Hippocampal formation (tissue), 2 donors: ENCODE data around the gene GPR78.
A peak's percentile ranks its signal among the peaks of the same experiment; 100 is the strongest.

Experiments used
- DNase-seq, 2 donors: peaks; one replicate each; lab custom pipeline; 2025; lab: John Stamatoyannopoulos, UW

GPR78 gene, protein sequence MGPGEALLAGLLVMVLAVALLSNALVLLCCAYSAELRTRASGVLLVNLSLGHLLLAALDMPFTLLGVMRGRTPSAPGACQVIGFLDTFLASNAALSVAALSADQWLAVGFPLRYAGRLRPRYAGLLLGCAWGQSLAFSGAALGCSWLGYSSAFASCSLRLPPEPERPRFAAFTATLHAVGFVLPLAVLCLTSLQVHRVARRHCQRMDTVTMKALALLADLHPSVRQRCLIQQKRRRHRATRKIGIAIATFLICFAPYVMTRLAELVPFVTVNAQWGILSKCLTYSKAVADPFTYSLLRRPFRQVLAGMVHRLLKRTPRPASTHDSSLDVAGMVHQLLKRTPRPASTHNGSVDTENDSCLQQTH

GRCh38 chr4:8580321-8581093, at the start of gene GPR78:
TSS of gene GPR78 (plus strand) at chr4:8580392. CDS start at chr4:8580983, 591 bp downstream.
- no peak for DNase-seq

DNA sequence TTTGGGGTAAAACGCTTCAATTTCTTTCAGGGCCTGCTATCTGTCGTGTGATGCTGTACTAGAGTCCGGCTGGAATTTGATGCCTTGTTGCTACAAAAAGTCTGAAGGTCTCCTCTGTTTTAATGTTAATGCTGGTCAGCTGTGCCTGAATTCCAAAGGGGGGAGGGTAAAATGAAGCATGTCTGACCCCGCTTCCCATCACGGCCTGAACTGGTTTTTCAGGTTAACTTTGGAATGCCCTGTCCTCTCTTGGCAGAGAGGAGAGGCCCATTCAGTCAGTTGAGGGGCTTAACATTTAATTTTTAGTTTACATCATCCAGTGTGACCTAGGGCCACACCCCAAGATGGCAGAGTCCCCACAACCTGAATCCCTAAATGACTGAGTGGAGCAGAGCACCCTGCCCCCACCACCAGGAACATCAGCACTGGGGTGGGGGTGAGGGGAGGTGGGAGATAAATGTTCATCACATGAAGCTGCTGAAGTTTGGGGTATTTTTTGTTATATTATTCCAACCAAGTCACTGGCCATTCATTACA, 47.9 kb upstream of the GPR78 start:
- no peak for DNase-seq

GRCh38 chr4:8533274-8533865, 46.8 kb upstream of the GPR78 start:
- DNase-seq = no peak

- no peak for DNase-seq
Observed at GRCh38 chr4:8534129-8534528, 46.1 kb upstream of the GPR78 start.

DNA sequence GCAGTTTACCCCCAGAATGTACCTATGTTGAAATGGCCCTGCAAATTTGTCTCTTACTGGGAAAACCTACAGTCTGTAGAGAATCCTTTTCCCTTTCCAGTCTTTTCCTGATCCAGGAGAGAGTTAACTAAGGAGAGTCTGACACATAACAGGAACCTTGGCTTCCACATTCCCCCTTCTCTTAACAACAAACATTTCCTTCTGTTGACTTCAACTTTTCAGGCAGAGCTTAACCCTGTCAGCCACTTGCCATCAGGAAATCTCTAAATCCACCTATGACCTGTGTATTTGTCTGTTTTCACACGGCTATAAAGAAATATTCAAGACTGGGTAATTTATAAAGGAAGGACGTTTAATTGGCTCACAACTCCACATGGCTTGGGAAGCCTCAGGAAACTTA, 45.6 kb upstream of the GPR78 start:
- no peak for DNase-seq

DNA sequence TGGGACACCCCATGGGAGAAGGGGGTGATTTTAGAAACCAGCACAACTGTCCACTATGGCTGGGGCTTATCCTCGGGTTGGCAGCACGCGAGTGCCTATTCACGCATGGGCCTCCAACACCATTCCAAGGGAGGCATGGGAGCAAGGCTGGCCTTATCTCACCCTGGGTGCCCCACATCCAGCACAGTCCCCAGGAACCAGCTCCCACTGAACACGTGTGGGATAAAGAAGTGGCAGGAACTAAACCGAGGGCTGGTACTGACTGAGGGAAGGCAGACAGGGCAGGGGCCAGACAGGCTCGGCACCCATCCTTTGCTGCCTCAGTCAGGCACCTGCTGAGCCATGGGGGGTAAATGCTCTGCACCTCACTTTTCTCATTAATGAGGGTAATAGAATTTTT, 43.7 kb upstream of the GPR78 start:
- DNase-seq = no peak

DNA sequence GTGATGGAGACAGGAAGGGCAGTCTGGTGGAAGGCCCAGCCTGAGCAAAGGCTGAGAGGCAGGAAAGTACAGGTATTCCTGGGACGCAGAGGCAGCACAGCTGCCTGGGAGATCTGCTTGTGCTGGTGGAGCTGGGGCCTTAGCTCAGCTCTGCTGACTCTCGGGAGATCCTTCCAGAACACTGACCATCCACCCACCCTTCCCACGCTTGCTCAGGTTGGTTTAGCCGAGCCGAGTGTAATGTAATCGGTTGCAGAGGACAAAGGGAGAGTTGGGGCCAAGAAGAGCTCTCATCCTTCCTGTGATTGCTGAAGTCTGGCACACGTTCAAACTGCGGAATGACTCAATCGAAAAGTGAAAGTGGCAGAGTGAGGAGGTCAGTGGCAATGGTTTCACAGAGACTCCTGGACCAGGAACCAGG, 43.1 kb upstream of the GPR78 start:
- no peak for DNase-seq

DNA sequence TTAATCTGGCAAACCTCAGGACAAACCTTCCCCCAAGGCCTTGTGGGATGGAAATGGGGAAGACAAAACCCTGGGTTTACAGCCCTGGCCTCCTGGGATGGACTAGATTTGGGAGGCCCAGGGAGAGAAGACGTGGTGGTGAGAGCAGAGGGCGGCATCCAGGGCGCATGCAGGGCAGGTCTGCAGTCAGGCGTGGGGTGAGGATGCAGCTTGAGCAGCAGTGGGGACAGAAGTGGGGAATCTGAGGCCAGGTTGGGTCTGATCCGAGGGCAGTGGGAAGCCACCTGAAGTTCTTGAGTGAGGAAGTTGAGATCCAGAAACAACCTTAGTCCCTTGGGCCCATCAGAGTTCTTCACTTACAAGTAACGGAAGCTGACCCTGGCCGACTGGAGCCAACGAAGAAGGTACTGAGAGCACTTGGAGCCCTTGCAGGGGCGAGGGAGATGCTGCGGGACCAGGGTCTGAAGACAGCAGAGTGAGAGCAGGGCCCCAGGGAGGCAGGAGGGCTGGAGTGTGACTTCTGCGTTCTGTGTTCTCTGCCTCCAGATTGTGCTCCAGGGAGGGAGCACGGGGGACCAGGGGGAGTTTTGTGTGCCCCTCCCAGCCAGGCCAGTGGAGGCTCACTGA, 42.0 kb upstream of the GPR78 start:
- no peak for DNase-seq

DNA sequence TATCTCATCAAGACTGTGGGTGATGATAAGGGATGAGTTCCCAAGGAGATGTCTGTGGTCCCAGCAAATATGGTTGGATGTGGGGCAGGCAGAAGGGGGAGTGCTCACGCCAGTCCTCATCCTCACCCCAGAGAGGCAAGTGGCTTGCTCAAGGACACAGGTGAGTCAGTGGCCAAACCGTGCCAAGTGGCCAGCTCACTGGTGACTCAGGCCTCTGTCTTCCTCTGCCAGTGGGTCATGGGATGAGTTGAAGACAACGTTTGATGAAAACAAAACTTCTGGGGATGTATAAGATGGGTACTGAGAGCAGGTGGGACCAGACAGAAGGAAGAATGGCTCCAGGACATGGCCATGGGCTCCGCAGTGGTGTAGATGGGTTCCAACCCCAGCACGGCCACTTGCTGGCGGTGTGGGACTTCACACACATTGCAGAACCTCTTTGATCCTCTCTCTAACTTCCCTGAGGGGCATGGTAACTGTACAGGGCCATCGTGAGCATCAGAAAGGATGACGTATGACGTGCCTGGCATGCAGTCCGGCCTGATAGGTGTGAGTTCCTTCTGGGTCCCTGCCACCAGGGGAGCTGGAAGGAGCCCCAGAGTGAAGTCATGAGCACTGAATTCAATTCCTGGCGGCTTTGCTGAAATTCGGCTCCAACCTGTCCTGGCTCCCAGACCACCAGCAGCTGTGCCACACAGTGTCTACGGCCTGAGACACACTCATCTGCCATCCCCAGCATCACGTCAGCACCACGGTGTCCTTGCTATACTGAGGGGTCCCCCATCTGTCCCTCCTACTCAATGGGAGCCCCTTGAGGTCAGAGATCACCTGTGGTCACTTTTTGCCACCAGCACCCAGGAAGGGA, 41.3 kb upstream of the GPR78 start:
- DNase-seq = no peak

DNA sequence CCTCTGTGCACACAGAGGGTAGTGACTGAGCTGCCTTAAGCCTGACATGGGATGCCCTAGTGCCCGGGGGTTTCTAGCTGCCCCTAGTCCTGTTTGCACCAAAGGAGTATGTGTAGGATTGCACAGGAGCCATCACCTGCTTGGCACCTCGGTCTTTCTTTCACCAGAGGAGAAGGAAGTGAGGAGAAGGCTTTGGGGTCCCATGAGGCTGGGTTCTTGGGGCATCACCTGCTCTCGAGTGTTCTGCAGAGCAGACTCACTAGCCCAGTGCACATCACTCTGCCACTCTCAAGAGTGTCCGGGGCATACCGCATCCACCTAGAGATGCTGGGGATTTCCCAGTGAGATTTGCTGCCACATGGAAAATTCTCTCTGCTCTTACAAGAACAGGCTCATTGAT, 40.5 kb upstream of the GPR78 start:
- DNase-seq = no peak

- peak in 1 of 2 donors; percentile 4 for DNase-seq
Observed at GRCh38 chr4:8540072-8540471, 40.1 kb upstream of the GPR78 start.

DNA sequence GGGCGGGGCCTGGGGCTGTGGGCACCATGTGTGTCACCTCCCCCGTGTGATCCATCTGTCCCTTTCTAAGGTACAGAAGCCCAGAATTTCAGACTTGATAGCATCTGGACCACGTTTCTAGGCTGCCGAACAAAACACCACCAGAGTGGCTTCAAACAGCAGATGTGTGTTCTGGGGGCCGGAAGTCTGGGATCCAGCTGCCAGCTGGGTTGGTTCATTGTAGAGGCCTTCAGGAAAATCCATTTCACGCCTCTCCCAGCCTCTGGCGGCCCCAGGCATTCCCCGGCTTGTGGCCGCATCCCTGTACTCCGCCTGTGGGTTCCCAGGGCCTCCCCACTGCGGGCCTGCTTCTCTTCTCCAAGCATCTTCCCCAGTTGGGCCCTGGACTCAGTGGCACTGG, 39.6 kb upstream of the GPR78 start:
- DNase-seq = no peak

- no peak for DNase-seq
Observed at GRCh38 chr4:8540991-8541390, 39.2 kb upstream of the GPR78 start.

DNA sequence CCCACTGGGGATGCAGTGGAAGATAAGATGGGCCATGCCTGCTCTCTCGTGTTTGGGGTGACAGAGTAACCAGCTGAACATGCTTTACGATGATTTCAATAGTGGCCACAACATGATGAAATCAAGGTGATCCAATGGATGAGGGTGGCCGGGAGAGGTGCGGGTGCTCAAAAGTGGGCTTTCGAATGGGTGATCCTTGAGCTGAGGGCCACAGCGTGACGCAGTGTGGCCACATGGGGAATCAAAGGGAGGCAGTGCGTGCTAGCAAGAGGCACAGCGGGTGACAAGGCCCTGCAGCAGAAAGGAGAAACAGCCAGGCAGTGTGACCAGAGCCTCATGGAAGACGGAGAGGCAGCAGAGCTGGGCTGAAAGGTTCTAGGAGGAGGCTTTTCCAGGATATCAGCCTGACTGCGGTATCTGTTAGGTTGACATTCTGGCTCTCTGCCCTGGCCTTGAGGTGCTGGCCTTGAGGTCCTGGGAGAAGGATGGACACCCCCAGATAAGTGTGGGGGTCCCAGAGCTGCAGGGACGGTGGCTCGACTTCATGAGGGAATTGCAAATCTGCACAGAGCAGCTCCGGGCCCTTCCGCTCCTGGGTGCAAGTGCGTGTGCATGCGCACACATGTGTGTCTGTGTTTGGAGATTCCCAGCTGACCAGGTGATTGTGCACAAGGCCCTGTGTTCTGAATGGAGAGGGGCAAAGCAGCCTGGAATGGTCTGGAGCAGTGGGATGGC, 38.0 kb upstream of the GPR78 start:
- DNase-seq = no peak

DNA sequence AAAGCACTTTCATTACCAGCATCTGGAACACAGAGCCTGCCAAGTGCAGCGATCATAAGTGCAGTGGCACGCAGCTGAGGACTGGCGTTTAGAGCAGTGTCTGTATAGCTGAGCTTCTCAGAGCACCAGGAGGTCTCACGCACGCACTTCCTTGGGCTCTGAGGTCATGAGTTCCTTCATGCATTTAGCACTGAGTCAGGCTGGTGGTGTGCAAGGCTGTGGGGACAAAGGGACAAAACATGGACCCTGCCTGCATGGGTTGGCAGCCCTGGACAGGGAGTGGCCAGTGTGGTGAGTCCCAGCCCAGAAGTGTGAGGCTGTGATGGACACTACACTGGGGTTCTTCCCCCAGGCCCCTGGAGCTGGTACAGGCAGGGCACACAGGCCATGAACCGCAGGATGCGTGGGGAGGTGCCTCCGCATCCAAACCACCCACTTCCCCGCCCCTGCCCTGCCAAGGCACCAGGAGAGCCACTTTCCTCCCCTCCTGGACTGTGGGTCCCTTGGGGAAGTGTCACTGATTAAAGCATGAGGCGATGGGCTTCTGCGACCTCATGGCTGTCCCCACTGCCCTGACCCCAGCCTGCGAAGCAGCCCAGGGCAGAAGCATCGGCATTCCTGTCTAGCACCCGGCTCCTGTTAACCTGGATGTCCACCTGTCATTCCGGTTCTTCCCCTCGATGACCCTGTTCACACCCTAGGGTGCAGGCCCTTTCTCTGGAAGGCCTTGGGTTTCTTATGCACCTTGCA, 37.2 kb upstream of the GPR78 start:
- no peak for DNase-seq

- no peak for DNase-seq
Observed at GRCh38 chr4:8543623-8544022, 36.6 kb upstream of the GPR78 start.

- no peak for DNase-seq
Observed at GRCh38 chr4:8544282-8544681, 35.9 kb upstream of the GPR78 start.

DNA sequence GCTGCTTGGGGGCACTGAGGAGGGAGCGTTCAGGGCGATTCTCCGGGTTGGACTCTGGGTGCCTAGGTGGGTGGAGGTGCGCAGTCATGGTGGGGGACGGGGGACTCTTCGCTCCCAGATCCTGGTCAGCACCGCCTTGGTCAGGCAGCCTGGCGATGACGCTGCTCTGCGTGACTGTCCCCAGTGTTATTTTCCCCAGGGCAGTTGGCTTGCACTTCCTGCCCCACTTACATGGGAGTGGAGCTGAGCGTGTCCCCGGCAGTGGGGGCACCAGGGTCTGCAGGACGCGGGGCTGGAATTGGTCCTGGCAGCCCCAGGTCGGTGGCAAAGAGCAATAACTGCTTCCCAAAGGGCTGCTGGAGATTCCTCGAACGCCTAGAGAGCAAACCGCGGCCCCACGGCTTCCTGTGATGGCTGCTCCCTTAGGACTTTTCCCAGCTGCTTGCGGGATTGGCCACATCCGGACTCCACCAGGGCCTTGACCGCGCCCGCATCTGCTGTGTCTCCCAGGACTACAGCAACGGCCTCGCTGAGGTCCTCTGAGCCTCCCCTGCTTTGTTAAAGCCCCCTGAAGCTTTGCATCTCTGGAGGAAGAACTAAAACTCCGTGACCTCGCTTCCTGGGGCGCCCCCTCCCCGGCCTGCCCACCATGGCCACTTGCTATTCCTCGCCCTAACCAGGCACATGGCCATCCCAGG, 35.3 kb upstream of the GPR78 start:
- DNase-seq = no peak

DNA sequence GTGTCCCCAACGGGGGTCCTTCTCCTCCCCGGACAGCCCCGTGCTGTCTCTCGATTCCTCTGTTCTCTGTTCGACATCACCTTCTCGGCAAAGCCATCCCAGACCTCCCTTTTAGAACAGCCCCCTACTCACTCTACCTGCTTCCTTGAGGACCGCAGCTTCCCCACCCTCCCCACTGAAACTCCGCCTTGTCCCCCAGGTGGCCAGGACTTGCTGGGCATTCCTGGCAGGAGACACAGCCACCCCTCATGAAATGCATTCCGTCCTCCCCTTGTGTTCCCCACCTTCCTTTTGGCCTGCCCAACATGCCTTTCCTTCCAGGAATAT, 34.8 kb upstream of the GPR78 start:
- no peak for DNase-seq

GRCh38 chr4:8546766-8547107, 33.5 kb upstream of the GPR78 start:
- DNase-seq = no peak
